H1 (cell line): ENCODE results near the gene PPP1R12C. TPM values are rescaled to one million over a fixed set of nuclear protein-coding genes. Genes with fewer than 3 reads are reported as not detected.

ENCODE experiments used
- CHD1 ChIP-seq: IDR thresholded peaks from 2 replicates; pipeline ENCODE4 v1.6.1; 2012; ENCODE audit warnings: low read depth, low read length, improper control_type of control experiment
- GABPA ChIP-seq: IDR thresholded peaks from 2 replicates; pipeline ENCODE4 v1.6.1; 2011; ENCODE audit warnings: mild to moderate bottlenecking, low read length, moderate library complexity, borderline replicate concordance; ENCODE audit not compliant: insufficient read depth
- GTF2F1 ChIP-seq: IDR thresholded peaks from 2 replicates; pipeline ENCODE4 v1.6.1; 2012; ENCODE audit warnings: low read depth, low read length, improper control_type of control experiment, borderline replicate concordance
- HDAC6 ChIP-seq: IDR thresholded peaks from one replicate; pipeline ENCODE4 v1.7.1; 2012; ENCODE audit warnings: low read depth, mild to moderate bottlenecking, inconsistent platforms, low read length, moderate library complexity
- MAX ChIP-seq: IDR thresholded peaks from 2 replicates; pipeline ENCODE4 v1.6.1; 2012; ENCODE audit warnings: inconsistent platforms
- RBBP5 ChIP-seq: IDR thresholded peaks from 2 replicates; pipeline ENCODE4 v1.7.1; 2012; ENCODE audit warnings: low read depth, mild to moderate bottlenecking, inconsistent platforms, low read length, moderate library complexity, borderline replicate concordance
- RFX5 ChIP-seq: IDR thresholded peaks from 2 replicates; pipeline ENCODE4 v1.6.1; 2011; ENCODE audit warnings: low read depth, low read length, improper control_type of control experiment, borderline replicate concordance
- RNF2 ChIP-seq: fragments of 200-900, 300-1000 bp; sonication (generic); IDR thresholded peaks from 2 replicates; pipeline ENCODE4 v1.7.1; 2016; ENCODE audit warnings: borderline replicate concordance, low read depth, mild to moderate bottlenecking, antibody characterized with exemption, low read length; ENCODE audit not compliant: poor library complexity, severe bottlenecking; ENCODE audit errors: missing control alignments
- TCF12 ChIP-seq: IDR thresholded peaks from 2 replicates; pipeline ENCODE4 v1.6.1; 2011; ENCODE audit warnings: low read depth, mild to moderate bottlenecking, low read length
- polyA plus RNA-seq, 7 experiments: library from polyadenylated mRNA; depleted of rRNA in 3 of 7; stranded (reverse) in 5 of 7; unstranded in 2 of 7; fragments of >200 nt in 5 of 7; fragments of 200-250 nt in 2 of 7; gene quantifications; 1 replicate in 5 of 7; 2 replicates in 1 of 7; 4 replicates in 1 of 7; pipeline versions ENCODE4 v1.2.1 to v1.2.3, GENCODE V29; 2011 to 2013; ENCODE audit warnings: missing spikeins in 2 of 7, mixed read lengths in 2 of 7
- total RNA-seq: library from RNA; stranded (reverse); fragmentation: NEBNext Ultra II Directional; extraction: Animal tissue kit (Norgen Biotek cat#: 25700); gene quantifications from 2 replicates; pipeline ENCODE4 v1.2.1, GENCODE V29; 2021
- TF ChIP-seq, protein P1 (sequence below): fragments of 300-600 bp; sonication (generic); IDR thresholded peaks from 2 replicates; pipeline ENCODE4 v1.7.1; 2012; ENCODE audit warnings: low read length, moderate library complexity, mild to moderate bottlenecking, inconsistent platforms; ENCODE audit not compliant: insufficient replicate concordance

PPP1R12C gene
- total and polyA plus RNA-seq, 2 of the 8 experiments (the other 6 are each of a cell fraction or from before 2014, with no cell fraction given), result 31.7 to 71.5 TPM

GRCh38 chr19:55070466-55071128 is 46.8 kb downstream of the PPP1R12C start (continued):
- TF ChIP-seq, protein P1, sequence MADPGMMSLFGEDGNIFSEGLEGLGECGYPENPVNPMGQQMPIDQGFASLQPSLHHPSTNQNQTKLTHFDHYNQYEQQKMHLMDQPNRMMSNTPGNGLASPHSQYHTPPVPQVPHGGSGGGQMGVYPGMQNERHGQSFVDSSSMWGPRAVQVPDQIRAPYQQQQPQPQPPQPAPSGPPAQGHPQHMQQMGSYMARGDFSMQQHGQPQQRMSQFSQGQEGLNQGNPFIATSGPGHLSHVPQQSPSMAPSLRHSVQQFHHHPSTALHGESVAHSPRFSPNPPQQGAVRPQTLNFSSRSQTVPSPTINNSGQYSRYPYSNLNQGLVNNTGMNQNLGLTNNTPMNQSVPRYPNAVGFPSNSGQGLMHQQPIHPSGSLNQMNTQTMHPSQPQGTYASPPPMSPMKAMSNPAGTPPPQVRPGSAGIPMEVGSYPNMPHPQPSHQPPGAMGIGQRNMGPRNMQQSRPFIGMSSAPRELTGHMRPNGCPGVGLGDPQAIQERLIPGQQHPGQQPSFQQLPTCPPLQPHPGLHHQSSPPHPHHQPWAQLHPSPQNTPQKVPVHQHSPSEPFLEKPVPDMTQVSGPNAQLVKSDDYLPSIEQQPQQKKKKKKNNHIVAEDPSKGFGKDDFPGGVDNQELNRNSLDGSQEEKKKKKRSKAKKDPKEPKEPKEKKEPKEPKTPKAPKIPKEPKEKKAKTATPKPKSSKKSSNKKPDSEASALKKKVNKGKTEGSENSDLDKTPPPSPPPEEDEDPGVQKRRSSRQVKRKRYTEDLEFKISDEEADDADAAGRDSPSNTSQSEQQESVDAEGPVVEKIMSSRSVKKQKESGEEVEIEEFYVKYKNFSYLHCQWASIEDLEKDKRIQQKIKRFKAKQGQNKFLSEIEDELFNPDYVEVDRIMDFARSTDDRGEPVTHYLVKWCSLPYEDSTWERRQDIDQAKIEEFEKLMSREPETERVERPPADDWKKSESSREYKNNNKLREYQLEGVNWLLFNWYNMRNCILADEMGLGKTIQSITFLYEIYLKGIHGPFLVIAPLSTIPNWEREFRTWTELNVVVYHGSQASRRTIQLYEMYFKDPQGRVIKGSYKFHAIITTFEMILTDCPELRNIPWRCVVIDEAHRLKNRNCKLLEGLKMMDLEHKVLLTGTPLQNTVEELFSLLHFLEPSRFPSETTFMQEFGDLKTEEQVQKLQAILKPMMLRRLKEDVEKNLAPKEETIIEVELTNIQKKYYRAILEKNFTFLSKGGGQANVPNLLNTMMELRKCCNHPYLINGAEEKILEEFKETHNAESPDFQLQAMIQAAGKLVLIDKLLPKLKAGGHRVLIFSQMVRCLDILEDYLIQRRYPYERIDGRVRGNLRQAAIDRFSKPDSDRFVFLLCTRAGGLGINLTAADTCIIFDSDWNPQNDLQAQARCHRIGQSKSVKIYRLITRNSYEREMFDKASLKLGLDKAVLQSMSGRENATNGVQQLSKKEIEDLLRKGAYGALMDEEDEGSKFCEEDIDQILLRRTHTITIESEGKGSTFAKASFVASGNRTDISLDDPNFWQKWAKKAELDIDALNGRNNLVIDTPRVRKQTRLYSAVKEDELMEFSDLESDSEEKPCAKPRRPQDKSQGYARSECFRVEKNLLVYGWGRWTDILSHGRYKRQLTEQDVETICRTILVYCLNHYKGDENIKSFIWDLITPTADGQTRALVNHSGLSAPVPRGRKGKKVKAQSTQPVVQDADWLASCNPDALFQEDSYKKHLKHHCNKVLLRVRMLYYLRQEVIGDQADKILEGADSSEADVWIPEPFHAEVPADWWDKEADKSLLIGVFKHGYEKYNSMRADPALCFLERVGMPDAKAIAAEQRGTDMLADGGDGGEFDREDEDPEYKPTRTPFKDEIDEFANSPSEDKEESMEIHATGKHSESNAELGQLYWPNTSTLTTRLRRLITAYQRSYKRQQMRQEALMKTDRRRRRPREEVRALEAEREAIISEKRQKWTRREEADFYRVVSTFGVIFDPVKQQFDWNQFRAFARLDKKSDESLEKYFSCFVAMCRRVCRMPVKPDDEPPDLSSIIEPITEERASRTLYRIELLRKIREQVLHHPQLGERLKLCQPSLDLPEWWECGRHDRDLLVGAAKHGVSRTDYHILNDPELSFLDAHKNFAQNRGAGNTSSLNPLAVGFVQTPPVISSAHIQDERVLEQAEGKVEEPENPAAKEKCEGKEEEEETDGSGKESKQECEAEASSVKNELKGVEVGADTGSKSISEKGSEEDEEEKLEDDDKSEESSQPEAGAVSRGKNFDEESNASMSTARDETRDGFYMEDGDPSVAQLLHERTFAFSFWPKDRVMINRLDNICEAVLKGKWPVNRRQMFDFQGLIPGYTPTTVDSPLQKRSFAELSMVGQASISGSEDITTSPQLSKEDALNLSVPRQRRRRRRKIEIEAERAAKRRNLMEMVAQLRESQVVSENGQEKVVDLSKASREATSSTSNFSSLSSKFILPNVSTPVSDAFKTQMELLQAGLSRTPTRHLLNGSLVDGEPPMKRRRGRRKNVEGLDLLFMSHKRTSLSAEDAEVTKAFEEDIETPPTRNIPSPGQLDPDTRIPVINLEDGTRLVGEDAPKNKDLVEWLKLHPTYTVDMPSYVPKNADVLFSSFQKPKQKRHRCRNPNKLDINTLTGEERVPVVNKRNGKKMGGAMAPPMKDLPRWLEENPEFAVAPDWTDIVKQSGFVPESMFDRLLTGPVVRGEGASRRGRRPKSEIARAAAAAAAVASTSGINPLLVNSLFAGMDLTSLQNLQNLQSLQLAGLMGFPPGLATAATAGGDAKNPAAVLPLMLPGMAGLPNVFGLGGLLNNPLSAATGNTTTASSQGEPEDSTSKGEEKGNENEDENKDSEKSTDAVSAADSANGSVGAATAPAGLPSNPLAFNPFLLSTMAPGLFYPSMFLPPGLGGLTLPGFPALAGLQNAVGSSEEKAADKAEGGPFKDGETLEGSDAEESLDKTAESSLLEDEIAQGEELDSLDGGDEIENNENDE, result no peak
- TF ChIP-seq RBBP5, result no peak
- TF ChIP-seq GABPA, result no peak
- TF ChIP-seq CHD1, result no peak
- TF ChIP-seq RNF2, result no peak
- no peak for TF ChIP-seq RFX5
- no peak for TF ChIP-seq GTF2F1
- no peak for TF ChIP-seq MAX
- no peak for TF ChIP-seq HDAC6
- TF ChIP-seq TCF12, result no peak
